SK-MEL-5 (cell line): Measurements from ENCODE around the gene HBM. TPM values are rescaled to one million over a fixed set of nuclear protein-coding genes. Genes with fewer than 3 reads are reported as not detected.
"Not testable (repeated sequence)": the region's sequence is repeated elsewhere in the genome, so short reads cannot be mapped to it uniquely, and the experiment has no call there.

ENCODE experiments used
- DNase-seq: peaks from one replicate; pipeline ENCODE4 v3.0.0-alpha.2; 2016; ENCODE audit warnings: low read depth, low spot score
- in situ Hi-C: cut with HindIII; loops from 2 replicates; pipeline ENCODE4 v1.10.0; 2016; ENCODE audit warnings: low sequenced_read_pairs, high pct_unique_total_duplicates, low pct_unique_long_range_greater_than_20kb
- polyA plus RNA-seq, 2 experiments: library from polyadenylated mRNA; depleted of rRNA; stranded (reverse); fragments of >200 nt; gene quantifications; 2 replicates each; pipeline ENCODE4 v1.2.3, GENCODE V29; 2015
- total RNA-seq: library from RNA; depleted of rRNA; stranded (reverse); fragments of >200 nt; shearing (Covaris generic); gene quantifications from 2 replicates; pipeline ENCODE4 v1.2.3, GENCODE V29; 2014; rRNA removed

HBM gene
- total RNA-seq: not detected in 2 replicates
- not detected in 2 replicates for polyA plus RNA-seq (2015; cell fraction: cytosol; rRNA removed)
- polyA plus RNA-seq (2015; cell fraction: nucleus; rRNA removed): not detected in 2 replicates

GRCh38 chr16:165539-166374 is at the start of gene HBM:
Gene HBM, plus strand, starts transcription at chr16:165978. Its CDS starts 20 bp downstream, at chr16:165998.
- DNase-seq: no peak
- in situ Hi-C loops: no loop called here

- in situ Hi-C loops: no loop called here
- no peak for DNase-seq
These were observed 49.8 kb upstream of the HBM start for GRCh38 chr16:116015-116414.

GRCh38 chr16:117379-118365 is 48.1 kb upstream of the HBM start:
- DNase-seq: peak; percentile 74
- in situ Hi-C loops: no loop called here

- DNase-seq: no peak
- in situ Hi-C loops: no loop called here
These were observed 46.9 kb upstream of the HBM start for GRCh38 chr16:118857-119256.

- DNase-seq: no peak
- in situ Hi-C loops: no loop called here
These were observed 46.5 kb upstream of the HBM start for GRCh38 chr16:119295-119694.

GRCh38 chr16:119835-120491 is 45.8 kb upstream of the HBM start:
- in situ Hi-C loops: no loop called here
- DNase-seq: no peak

- no peak for DNase-seq
- in situ Hi-C loops: no loop called here
These were observed 45.0 kb upstream of the HBM start for GRCh38 chr16:120756-121155.

GRCh38 chr16:122361-122760 is 43.4 kb upstream of the HBM start:
- in situ Hi-C loops: no loop called here
- no peak for DNase-seq

- in situ Hi-C loops, DNase-seq: not testable (repeated sequence)
These were observed 42.0 kb upstream of the HBM start for GRCh38 chr16:123558-124350.

GRCh38 chr16:125011-125410 is 40.8 kb upstream of the HBM start:
- no peak for DNase-seq
- in situ Hi-C loops: no loop called here

- no peak for DNase-seq
- in situ Hi-C loops: no loop called here
These were observed 36.7 kb upstream of the HBM start for GRCh38 chr16:129075-129474.

GRCh38 chr16:130533-131173 is 35.1 kb upstream of the HBM start:
- in situ Hi-C loops: no loop called here
- no peak for DNase-seq

GRCh38 chr16:132120-132519 is 33.7 kb upstream of the HBM start:
- DNase-seq: no peak
- in situ Hi-C loops: no loop called here

- no peak for DNase-seq
- in situ Hi-C loops: no loop called here
These were observed 32.1 kb upstream of the HBM start for GRCh38 chr16:133716-134115.

GRCh38 chr16:138049-138417 is 27.7 kb upstream of the HBM start:
- in situ Hi-C loops: no loop called here
- no peak for DNase-seq

- DNase-seq: no peak
- in situ Hi-C loops: no loop called here
These were observed 25.5 kb upstream of the HBM start for GRCh38 chr16:140175-140857.
